ENCODE data around the gene MMP28.

- TF ChIP-seq CTCF (IDR thresholded peaks at IDR 0.05), result no peak
- no peak for TF ChIP-seq CBX2 (IDR thresholded peaks at IDR 0.05; ENCODE audit: borderline replicate concordance, low read depth)
- TF ChIP-seq ELK1 (IDR thresholded peaks at IDR 0.05; ENCODE audit: low read depth, low read length), result no peak
- TF ChIP-seq CEBPB (IDR thresholded peaks at IDR 0.05), result no peak
These were observed 61.0 kb downstream of the MMP28 start for GRCh38 chr17:35734396-35734795.

All from A549 (cell line).